ENCODE measurements around the gene PRKCE. TPM values are rescaled to one million over a fixed set of nuclear protein-coding genes. Genes with fewer than 3 reads are reported as not detected.

Gene PRKCE
- total RNA-seq, 2 donors from 2014 or later: 10.4 to 13.8 TPM

DNA sequence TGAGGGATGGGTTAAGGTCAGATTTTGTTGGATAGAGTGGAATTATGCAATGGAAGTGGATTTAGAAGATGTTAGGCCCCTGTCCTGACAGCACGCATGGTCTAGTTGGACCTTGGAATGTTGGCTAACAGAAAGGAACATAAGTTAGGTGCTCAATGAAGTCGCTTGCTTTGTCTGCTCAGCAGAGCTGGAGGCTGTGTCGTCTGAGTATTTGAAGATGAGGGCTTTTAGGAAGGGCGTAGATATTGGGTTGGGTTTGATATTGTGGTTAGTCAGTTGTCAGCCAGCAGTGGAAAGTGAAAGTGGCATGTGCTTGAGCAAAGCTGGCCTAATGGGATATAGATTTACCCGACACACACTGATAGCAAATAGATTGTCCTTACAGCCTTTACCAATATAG is 239.3 kb downstream of the PRKCE start:
- Mint-ChIP-seq H3K27ac (peak overlapping the region in 1 of 2 donors; percentile 22), H3K36me3 (no peaks in the 10 kb centered on the region), H3K9me3 (no peaks in the 10 kb centered on the region)
- peak; percentile 29 to 32 for ATAC-seq
- DNase-seq (ENCODE audit: low spot score in 2 of 2): no peak

DNA sequence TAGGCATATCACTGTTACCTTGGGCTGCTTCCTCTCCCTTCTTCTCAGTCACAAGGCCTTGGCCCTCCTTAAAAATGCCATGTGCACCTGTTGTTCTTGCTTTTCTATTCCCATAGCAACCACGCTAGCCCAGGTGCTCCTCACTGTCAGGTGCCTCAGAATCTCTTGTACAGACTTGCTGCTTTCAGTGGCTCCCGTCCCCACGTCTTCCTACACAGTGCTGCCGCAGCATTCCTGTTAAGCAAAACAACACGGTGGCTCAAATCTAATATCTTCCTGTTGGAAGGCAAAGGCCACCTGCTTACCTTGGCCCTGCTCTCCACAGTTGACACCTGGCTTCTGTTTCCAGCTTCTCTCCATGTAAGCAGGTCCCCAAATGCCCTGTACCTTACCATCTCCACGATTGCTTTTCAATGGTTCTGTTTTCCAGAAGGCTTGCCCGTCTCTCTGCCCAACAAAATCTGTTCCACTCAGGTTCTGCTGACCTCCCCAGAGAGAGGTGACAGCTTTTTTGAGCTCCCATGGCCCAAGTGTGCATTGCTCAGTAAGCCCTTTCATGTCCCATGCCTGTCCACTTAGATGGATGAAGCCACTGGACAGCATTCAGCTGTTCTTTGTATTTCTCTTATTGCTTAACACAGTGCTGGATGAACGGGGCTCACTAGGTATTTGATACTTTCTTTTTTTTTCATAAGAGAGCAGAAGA is 240.4 kb downstream of the PRKCE start:
- Mint-ChIP-seq H3K36me3 (no peaks in the 10 kb centered on the region), H3K27ac (peak overlapping the region in 1 of 2 donors; percentile 61), H3K9me3 (no peaks in the 10 kb centered on the region)
- ATAC-seq (no peak), DNase-seq (ENCODE audit: low spot score in 2 of 2) (no peak)

DNA sequence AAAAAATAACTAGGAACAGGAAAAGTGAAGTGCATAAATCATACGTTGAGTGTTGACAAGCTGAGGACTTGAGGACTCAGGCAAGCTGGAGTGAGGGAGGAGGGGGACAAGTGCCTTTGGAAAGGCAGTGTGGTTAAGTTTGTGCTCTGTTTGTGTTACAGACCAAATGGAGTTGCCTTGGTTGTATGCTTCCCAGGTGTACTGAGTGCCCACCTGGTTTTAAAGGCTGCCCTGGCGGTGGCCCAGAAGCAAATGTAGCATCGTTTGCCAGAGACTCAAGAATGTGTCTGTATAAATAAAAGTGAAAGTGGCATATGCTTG is 240.9 kb downstream of the PRKCE start:
- no peak for DNase-seq (ENCODE audit: low spot score in 2 of 2)
- Mint-ChIP-seq H3K36me3 (no peaks in the 10 kb centered on the region), H3K9me3 (no peaks in the 10 kb centered on the region), H3K27ac (peak overlapping the region in 1 of 2 donors; percentile 61)
- ATAC-seq: no peak

DNA sequence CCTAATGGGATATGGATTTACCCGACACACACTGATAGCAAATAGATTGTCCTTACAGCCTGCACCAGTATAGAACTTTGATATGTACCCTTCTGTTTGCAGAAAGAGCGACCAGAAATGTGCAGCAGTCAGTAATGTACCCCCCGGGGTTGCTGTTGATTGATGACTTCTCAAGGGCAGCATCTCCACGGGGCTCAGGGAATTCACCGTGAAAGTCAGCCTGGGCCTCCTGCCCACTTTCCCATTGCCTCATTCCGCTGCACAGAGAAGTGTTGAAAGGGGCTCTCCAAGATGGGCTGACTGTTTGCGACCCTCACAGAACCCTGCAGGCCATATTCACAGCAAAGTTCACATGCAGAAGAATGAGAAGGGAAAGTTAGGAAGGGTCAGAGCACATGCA is 241.3 kb downstream of the PRKCE start:
- DNase-seq (ENCODE audit: low spot score in 2 of 2): no peak
- H3K27ac Mint-ChIP-seq: peak overlapping the region in 1 of 2 donors; percentile 47
- no peak for ATAC-seq
- H3K36me3 Mint-ChIP-seq: no peaks in the 10 kb centered on the region
- H3K9me3 Mint-ChIP-seq: no peaks in the 10 kb centered on the region

DNA sequence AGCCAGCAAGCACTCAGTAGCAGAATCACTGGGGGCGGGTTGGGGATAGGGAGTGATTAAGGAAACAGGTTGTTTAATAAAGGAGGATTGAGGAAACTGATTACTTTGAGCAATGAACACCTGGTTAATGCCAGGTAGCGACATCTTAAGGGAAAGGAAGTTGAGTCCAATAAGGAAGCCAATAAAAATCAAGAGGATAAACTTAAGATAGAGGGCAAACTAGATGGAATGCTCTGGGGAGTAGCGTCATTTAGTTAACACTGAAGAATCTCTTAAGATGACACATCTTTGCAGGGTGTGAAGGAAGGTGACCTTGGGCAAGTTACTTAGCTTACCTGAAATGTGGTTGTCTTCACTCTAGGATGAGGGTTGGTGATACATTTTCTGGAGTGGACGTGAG is 242.7 kb downstream of the PRKCE start:
- H3K36me3 Mint-ChIP-seq: no peaks in the 10 kb centered on the region
- no peaks in the 10 kb centered on the region for H3K9me3 Mint-ChIP-seq
- H3K27ac Mint-ChIP-seq: no peak overlapping the region
- no peak for DNase-seq (ENCODE audit: low spot score in 2 of 2)
- ATAC-seq: no peak

DNA sequence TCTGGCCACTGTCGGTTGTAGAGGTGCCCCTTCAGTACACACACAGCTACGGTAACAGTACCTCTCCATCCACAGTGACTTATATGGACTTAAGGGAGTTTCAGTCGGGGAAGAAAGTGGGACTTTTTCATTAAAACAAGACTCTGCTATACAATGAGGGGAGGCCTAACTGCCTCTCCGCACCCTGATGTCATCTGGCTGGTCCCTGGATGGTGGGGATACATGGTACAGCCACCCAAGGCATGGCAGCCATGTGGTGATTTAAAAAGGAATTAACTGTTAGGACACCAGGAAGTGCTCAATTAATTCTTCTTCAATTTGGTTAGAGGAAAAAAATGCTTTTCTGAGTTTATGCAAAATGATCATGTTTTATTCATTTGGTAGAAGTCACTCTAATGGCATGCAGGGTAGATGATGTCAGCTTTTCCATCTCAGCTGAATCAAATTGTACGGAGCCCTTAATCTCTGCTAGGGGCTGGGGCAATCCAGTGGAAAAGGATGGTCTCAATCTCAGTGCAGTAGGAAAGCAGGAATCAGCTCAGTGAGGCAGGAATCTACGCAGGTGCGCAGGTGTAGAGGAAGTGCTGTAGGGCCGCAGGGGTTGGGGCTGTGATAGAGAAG is 243.9 kb downstream of the PRKCE start:
- DNase-seq (ENCODE audit: low spot score in 2 of 2) (no peak), ATAC-seq (no peak)
- no peaks in the 10 kb centered on the region for H3K36me3 Mint-ChIP-seq
- H3K27ac Mint-ChIP-seq: no peak overlapping the region
- no peaks in the 10 kb centered on the region for H3K9me3 Mint-ChIP-seq

DNA sequence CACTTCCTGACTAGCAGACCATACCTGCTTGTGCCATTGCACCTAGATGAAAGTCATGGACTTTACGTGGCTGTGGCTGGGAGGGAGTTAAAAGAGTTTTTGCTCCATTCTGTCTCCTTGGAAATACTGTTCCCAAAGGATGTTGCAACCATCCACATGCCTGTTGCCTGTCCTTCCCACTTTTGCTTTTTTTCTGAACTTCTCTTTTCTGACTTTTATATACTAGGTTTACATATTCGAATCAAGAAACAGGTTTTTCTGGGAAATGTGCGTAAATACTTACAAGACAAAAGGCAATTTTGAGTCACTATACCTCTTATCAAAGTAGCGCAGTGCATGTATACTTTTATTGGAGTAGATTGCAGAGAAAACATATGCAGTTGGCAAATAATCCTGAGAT is 244.8 kb downstream of the PRKCE start:
- ATAC-seq (no peak), DNase-seq (ENCODE audit: low spot score in 2 of 2) (no peak)
- Mint-ChIP-seq H3K36me3 (no peaks in the 10 kb centered on the region), H3K9me3 (no peaks in the 10 kb centered on the region), H3K27ac (no peak overlapping the region)

DNA sequence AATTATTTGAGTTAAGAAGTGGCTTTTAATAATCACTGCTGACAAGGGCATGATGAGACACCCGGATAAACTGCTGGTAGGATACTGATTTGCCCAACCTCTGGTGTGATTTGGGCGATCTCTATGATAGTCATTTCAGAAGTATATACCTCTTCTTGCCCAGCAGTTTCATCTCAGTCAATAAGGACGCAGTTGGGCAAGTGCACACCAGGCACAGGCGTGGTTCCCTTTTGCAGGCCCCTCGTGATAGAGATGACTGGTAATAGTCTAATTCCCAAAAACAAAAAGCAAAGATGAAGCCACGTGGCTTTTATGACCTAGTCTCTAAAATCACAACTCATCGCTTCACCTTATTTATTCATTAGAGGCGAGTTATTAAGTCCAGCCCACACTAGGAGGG is 246.4 kb downstream of the PRKCE start:
- Mint-ChIP-seq H3K36me3 (no peaks in the 10 kb centered on the region), H3K9me3 (no peaks in the 10 kb centered on the region), H3K27ac (no peak overlapping the region)
- ATAC-seq: no peak
- DNase-seq (ENCODE audit: low spot score in 2 of 2): no peak

DNA sequence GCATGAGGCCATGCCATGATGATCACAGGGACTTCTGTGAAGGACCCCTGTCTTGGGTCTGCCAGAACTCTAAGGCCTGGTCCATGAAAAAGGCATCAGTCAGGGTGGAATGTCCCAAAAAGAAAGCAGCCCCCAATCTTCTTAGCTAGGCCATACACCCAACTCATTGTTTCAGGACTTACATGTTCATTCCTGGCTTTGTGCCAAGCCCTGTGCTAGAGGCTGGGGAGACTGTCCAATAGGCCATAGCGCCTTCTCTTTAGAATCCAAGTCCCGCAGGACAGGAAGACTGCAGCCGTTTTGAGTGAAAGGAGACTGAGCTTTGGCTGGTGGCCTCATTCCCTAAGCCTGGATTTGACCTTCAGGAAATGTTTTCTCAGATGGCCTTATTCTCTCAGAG is 247.3 kb downstream of the PRKCE start:
- Mint-ChIP-seq H3K27ac (no peak overlapping the region), H3K9me3 (no peaks in the 10 kb centered on the region), H3K36me3 (no peaks in the 10 kb centered on the region)
- DNase-seq (ENCODE audit: low spot score in 2 of 2): no peak
- no peak for ATAC-seq

DNA sequence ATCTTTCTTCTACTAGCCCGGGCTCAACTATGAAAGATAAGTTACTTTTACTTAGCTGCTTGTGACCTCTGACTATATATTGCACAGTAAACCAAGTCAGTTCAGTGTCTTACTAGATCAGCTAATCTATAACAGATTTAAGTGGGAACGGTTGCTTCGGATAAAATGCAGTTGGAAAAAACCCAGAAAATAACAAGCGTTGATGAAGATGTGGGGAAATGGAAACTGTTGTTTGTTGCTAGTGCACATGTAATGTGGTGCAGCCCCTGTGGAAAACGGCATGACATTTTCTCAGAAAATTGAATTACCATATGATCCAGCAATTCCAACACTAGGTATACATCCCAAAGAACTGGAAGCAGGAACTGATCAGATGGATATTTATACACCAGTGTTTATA is 248.5 kb downstream of the PRKCE start:
- Mint-ChIP-seq H3K27ac (no peak overlapping the region), H3K36me3 (no peaks in the 10 kb centered on the region), H3K9me3 (no peaks in the 10 kb centered on the region)
- ATAC-seq (no peak), DNase-seq (ENCODE audit: low spot score in 2 of 2) (no peak)

DNA sequence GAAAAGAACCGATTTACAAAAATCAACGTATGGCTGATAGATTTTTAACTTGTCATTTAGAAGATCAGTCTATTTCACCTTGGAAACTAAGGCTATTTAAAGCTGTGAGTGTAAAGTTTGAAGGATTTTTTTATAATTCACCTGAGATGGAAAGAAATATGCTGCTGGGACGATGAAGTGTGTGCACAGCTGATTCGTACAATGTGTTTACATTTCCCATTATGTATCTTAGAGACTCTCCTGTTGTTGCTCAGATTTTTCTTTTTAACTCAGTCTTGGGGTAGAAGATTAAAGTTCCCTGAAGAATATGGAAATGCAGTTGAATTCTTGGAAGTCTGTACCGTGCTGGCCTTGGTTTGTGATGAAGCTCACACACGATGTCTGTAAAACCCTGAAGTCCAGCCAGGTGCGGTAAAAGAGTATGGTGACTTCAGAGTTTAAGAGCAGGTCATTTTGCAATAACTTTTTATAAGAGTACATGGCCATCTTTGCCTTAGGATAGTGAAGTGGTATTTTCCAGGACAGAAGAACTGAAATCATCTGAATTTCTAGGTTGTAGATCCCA is 250.1 kb downstream of the PRKCE start:
- Mint-ChIP-seq H3K9me3 (no peaks in the 10 kb centered on the region), H3K27ac (no peak overlapping the region), H3K36me3 (no peaks in the 10 kb centered on the region)
- no peak for DNase-seq (ENCODE audit: low spot score in 2 of 2)
- no peak for ATAC-seq

DNA sequence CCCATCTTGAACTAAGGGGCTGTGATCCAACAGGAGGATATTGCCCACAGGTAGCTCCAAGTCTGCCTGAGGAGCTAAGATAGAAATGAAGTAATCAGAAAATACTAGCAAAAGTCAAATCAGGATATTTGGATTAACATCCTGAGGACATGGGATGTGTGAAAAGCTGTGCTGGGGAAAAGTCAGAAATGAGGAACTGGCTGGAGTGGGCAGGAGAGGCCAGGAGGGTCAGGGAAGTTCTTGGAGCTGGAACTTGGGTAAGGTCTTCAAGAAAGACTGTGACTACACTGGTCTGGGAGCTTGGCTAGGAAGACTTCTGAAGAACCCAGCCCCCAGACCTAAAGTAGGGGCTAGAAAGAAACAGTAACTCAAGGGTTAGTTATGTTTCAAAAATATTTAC is 250.9 kb downstream of the PRKCE start:
- ATAC-seq (no peak), DNase-seq (ENCODE audit: low spot score in 2 of 2) (no peak)
- Mint-ChIP-seq H3K9me3 (no peaks in the 10 kb centered on the region), H3K36me3 (no peaks in the 10 kb centered on the region), H3K27ac (no peak overlapping the region)

DNA sequence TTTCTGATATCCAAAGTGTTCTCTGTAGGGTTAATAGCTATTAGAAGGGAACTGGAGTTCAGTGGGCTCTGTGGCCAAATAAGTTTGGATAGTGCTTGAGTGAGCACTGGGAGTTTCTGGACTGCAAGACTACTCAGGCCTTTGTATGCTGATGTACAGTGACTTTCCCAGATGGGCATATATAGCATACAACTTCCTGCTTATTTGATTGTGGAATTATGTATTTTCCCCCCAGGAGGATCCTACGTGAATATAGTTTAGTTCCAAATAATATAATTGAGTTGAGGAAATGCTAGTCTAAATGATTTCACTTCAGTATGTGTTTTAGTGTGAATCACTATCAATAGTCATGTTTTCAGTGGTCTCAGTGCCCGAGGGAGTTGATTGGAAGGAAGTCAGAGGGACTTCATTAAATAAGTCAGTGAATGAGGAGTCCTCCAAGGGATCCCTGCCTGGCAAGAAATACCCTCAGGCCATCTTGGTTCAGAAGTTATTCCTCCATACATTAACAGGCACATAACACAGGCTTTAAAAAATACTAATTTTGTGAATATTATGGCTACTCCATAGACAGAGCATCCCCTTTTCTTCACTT is 251.4 kb downstream of the PRKCE start:
- no peak for DNase-seq (ENCODE audit: low spot score in 2 of 2)
- H3K9me3 Mint-ChIP-seq: no peaks in the 10 kb centered on the region
- H3K27ac Mint-ChIP-seq: no peak overlapping the region
- H3K36me3 Mint-ChIP-seq: no peaks in the 10 kb centered on the region
- ATAC-seq: no peak

DNA sequence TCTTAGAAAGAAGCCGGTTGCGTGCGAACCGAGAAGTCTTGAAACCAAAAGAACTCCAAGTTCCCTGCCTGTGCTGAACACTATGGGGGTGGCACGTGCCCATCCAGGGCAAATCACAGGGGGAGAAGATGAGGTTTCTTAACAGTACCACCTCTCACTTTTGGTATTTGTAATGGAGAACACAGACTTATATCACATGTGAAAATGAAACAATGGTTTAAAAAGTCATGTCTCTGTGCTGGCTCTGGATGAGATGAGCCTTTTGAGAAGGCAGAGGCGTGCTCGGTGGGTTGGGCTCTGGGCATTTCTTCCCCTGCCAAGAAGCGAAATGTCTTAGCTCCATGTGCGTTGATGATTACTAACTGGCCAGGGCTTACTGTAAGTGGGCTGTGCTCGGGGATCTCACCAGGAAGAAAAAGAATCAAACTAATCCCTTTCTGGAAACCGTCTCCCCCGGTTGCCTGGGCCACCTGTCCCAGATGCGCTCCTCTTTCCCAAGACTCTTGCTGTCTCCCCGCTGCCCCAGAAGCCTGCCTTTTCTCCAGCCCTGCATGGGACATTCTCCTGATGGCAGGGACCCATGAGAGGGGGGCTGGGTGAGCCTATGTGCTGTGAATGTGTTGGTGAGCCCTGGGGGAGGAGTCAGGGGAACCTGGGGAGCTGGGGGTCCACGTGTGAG is 252.9 kb downstream of the PRKCE start:
- ATAC-seq (peak; percentile 66 to 83), DNase-seq (ENCODE audit: low spot score in 2 of 2) (no peak)
- no peaks in the 10 kb centered on the region for H3K36me3 Mint-ChIP-seq
- H3K27ac Mint-ChIP-seq: peak overlapping the region; percentile 22 to 62
- no peaks in the 10 kb centered on the region for H3K9me3 Mint-ChIP-seq

DNA sequence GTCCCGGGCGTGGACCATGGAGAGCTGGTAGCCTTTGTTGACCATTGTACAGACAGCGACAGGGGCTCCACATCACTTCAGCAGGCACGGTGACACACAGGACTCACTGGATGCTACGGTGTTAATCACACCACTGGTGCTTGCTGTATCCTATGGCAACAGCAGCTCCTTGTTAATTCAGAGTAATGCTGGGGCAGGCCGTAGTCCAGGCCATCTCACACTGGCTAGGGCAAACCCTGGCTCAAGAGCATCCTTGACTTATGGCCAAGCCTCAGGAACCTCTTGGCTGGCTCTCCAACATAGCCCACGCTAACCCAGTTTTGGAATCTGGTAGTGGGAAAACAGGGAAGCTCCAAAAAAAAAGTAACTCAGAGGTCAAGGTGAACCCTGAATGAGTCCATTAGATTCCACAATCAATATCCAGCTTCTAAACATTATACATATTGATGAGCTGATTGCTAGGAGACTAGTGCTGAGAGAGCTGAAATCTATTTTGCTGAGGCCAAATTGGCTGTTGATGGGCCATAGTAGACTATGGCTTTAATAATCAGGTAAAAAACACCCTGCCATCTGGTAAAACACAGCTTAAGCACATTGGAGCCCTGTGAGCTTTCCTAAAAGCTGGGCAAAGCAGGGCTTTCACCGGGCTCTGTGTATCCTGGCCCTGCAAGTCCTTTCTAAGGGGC is 253.6 kb downstream of the PRKCE start:
- DNase-seq (ENCODE audit: low spot score in 2 of 2) (no peak), ATAC-seq (peak in 1 of 2 donors; percentile 16)
- Mint-ChIP-seq H3K27ac (peak overlapping the region in 1 of 2 donors; percentile 22), H3K9me3 (no peaks in the 10 kb centered on the region), H3K36me3 (no peaks in the 10 kb centered on the region)

DNA sequence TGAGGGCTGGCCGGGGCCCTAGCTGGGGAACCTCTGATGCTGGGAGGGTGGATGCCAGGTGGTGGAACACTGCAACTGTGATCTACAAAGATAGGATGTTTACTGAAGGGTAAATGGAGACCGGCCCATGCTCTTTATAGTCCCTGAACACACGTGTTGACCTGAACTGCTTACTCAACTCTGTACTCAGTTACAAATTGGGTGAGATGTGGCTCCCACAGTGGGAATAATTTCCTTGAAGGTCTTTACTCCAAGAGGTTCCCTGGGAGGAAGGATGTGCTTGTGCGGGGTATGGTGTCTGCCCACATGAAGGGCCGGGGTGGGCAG is 254.1 kb downstream of the PRKCE start:
- H3K9me3 Mint-ChIP-seq: no peaks in the 10 kb centered on the region
- no peak overlapping the region for H3K27ac Mint-ChIP-seq
- no peak for ATAC-seq
- no peaks in the 10 kb centered on the region for H3K36me3 Mint-ChIP-seq
- DNase-seq (ENCODE audit: low spot score in 2 of 2): no peak

DNA sequence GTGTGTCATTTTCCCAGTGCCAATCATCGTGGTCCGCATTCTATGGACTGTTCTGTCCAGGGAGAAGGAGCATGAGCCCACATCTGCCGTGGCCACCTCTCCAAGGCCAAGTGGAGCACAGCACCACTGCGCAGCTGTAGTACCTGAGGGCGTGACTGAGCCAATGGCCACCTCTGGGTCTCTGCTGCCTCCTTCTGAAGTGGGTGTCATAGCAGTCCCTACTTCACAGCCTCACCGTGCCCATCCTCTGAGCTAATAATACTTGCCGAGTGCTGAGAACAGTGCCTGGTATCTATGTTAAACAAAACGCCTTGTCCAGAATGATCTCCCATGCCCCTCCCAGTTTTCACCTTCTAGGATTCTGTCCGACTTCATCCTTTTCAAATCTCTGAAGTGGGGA is 256.1 kb downstream of the PRKCE start:
- DNase-seq (ENCODE audit: low spot score in 2 of 2): no peak
- Mint-ChIP-seq H3K9me3 (no peaks in the 10 kb centered on the region), H3K27ac (no peak overlapping the region), H3K36me3 (no peaks in the 10 kb centered on the region)
- no peak for ATAC-seq
